WTC11 (cell line): ENCODE results near the gene CASKIN1. TPM values are rescaled to one million over a fixed set of nuclear protein-coding genes. Genes with fewer than 3 reads are reported as not detected.

Experiments
- ATAC-seq: fragments of 200-7000 bp; cut with Tn5 transposase; 2 replicates; pipeline ENCODE4 v1.10.0; 2021; ENCODE audit warnings: mild to moderate bottlenecking, moderate library complexity
- CTCF ChIA-PET: fragments of 300-600 bp; sonication (Branson Sonifier 250); formaldehyde crosslinking; loops from one replicate; lab custom pipeline; 2021; ENCODE audit warnings: antibody characterized with exemption; lab: Charles Lee
- POLR2A ChIA-PET: fragments of 350-600 bp; sonication (Branson Sonifier 250); formaldehyde crosslinking; loops from one replicate; lab custom pipeline; 2021; ENCODE audit warnings: antibody characterized with exemption; lab: Charles Lee
- DNase-seq: peaks from one replicate; pipeline ENCODE4 v3.0.0; 2021; ENCODE audit warnings: low spot score
- H3K27ac Mint-ChIP-seq: 2 replicates; pipeline ENCODE4 v1.8.0; 2021; ENCODE audit warnings: mixed read lengths
- H3K27me3 Mint-ChIP-seq: 2 replicates; pipeline ENCODE4 v1.8.0; 2021; ENCODE audit warnings: low read depth, mild to moderate bottlenecking, moderate library complexity, mixed read lengths
- H3K36me3 Mint-ChIP-seq: 2 replicates; pipeline ENCODE4 v1.8.0; 2021; ENCODE audit warnings: mixed read lengths
- H3K4me1 Mint-ChIP-seq: 2 replicates; pipeline ENCODE4 v1.8.0; 2022; ENCODE audit warnings: mixed read lengths
- H3K4me3 Mint-ChIP-seq: 2 replicates; pipeline ENCODE4 v1.8.0; 2021; ENCODE audit warnings: mild to moderate bottlenecking, moderate library complexity, mixed read lengths
- H3K9me3 Mint-ChIP-seq: 2 replicates; pipeline ENCODE4 v1.8.0; 2021; ENCODE audit warnings: mixed read lengths
- ARID4B ChIP-seq: sonication (generic); formaldehyde crosslinking; IDR thresholded peaks from 2 replicates; pipeline ENCODE4 v1.8.0; 2023; ENCODE audit warnings: missing genetic modification reagents, mild to moderate bottlenecking, borderline replicate concordance
- ATF2 ChIP-seq: sonication (generic); formaldehyde crosslinking; IDR thresholded peaks from 2 replicates; pipeline ENCODE4 v1.8.1; 2022; ENCODE audit warnings: low read depth, missing genetic modification reagents, borderline replicate concordance
- ATF3 ChIP-seq: sonication (generic); formaldehyde crosslinking; conservative IDR thresholded peaks from 2 replicates; pipeline ENCODE4 v1.8.1; 2022; ENCODE audit warnings: mild to moderate bottlenecking, missing genetic modification reagents
- CBFB ChIP-seq: sonication (generic); formaldehyde crosslinking; IDR thresholded peaks from 2 replicates; pipeline ENCODE4 v1.8.1; 2022; ENCODE audit warnings: mild to moderate bottlenecking, low read depth, missing genetic modification reagents
- E2F1 ChIP-seq: sonication (generic); formaldehyde crosslinking; IDR thresholded peaks from 2 replicates; pipeline ENCODE4 v1.8.0; 2022; ENCODE audit warnings: mild to moderate bottlenecking, missing genetic modification reagents
- FOXP1 ChIP-seq: sonication (generic); formaldehyde crosslinking; IDR thresholded peaks from 2 replicates; pipeline ENCODE4 v1.8.0; 2022; ENCODE audit warnings: missing genetic modification reagents, mild to moderate bottlenecking, moderate library complexity, borderline replicate concordance
- FOXP4 ChIP-seq: sonication (generic); formaldehyde crosslinking; IDR thresholded peaks from 2 replicates; pipeline ENCODE4 v1.8.0; 2022; ENCODE audit warnings: mild to moderate bottlenecking, missing genetic modification reagents
- JAZF1 ChIP-seq: fragments of 250-450 bp; sonication (Bioruptor Pico); IDR thresholded peaks from 2 replicates; pipeline ENCODE4 v1.9.0; 2021; ENCODE audit warnings: moderate library complexity, mild to moderate bottlenecking, inconsistent platforms
- KAT7 ChIP-seq: sonication (generic); formaldehyde crosslinking; IDR thresholded peaks from 2 replicates; pipeline ENCODE4 v1.8.1; 2023; ENCODE audit warnings: missing genetic modification reagents, mild to moderate bottlenecking, borderline replicate concordance
- MLX ChIP-seq: sonication (generic); formaldehyde crosslinking; IDR thresholded peaks from 2 replicates; pipeline ENCODE4 v1.8.1; 2023; ENCODE audit warnings: mild to moderate bottlenecking, missing genetic modification reagents, moderate library complexity
- MXD4 ChIP-seq: fragments of 250-450 bp; sonication (Bioruptor Pico); IDR thresholded peaks from 2 replicates; pipeline ENCODE4 v1.8.0; 2021; ENCODE audit warnings: mild to moderate bottlenecking, moderate library complexity, borderline replicate concordance
- SMAD4 ChIP-seq: sonication (generic); formaldehyde crosslinking; IDR thresholded peaks from 2 replicates; pipeline ENCODE4 v1.8.0; 2022; ENCODE audit warnings: mild to moderate bottlenecking, missing genetic modification reagents
- ZNF121 ChIP-seq: sonication (generic); formaldehyde crosslinking; IDR thresholded peaks from 2 replicates; pipeline ENCODE4 v1.8.0; 2023; ENCODE audit warnings: missing genetic modification reagents
- ZNF396 ChIP-seq: fragments of 250-450 bp; sonication (Bioruptor Pico); IDR thresholded peaks from 2 replicates; pipeline ENCODE4 v1.8.0; 2021; ENCODE audit warnings: mild to moderate bottlenecking, moderate library complexity, borderline replicate concordance
- total RNA-seq: library from RNA; stranded (reverse); gene quantifications from 3 replicates; pipeline ENCODE4 v1.2.3, GENCODE V29; 2021
- TF ChIP-seq, protein P1 (sequence below): fragments of 250-450 bp; sonication (Bioruptor Pico); IDR thresholded peaks from 2 replicates; pipeline ENCODE4 v1.9.0; 2021; ENCODE audit warnings: mild to moderate bottlenecking

The CASKIN1 gene
- total RNA-seq, 1 experiment from 2014 or later: 9.4 TPM

DNA sequence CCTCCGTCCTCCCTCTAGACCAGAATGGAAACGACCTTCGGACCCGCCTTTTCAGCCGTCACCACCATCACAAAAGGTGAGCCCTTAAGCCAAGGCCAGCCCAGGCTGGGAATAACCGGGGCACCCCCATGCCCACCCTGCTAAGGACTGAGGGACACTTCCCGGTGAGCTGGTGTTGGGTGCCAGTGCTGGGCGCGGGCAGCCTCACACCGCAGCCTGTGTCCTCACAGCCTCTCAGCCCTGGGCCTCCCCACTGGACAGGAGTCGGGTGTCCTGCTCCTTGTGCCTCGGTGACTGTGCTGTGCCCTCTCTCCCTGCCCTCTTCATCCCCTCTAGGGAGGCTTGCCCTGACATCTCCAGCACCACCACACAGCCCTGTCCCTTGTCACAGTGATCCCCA lies 30.5 kb downstream of the CASKIN1 start:
- Mint-ChIP-seq H3K4me3 (no peak overlapping the region), H3K4me1 (no peaks in the 10 kb centered on the region), H3K27me3 (no peaks in the 10 kb centered on the region), H3K9me3 (no peaks in the 10 kb centered on the region), H3K27ac (no peak overlapping the region), H3K36me3 (peaks cover 18% of the 10 kb centered on the region)
- no peak for ATAC-seq
- TF ChIP-seq FOXP1 (CRISPR knock-in tag) (no peak), ATF2 (no peak), ARID4B (no peak), E2F1 (CRISPR knock-in tag) (no peak), KAT7 (no peak), FOXP4 (CRISPR knock-in tag) (no peak), ZNF121 (CRISPR knock-in tag) (no peak), CBFB (CRISPR knock-in tag) (no peak), SMAD4 (no peak), MLX (no peak), JAZF1 (CRISPR knock-in tag) (no peak), MXD4 (no peak), ATF3 (CRISPR knock-in tag) (no peak), ZNF396 (CRISPR knock-in tag) (no peak)
- TF ChIP-seq, protein P1, sequence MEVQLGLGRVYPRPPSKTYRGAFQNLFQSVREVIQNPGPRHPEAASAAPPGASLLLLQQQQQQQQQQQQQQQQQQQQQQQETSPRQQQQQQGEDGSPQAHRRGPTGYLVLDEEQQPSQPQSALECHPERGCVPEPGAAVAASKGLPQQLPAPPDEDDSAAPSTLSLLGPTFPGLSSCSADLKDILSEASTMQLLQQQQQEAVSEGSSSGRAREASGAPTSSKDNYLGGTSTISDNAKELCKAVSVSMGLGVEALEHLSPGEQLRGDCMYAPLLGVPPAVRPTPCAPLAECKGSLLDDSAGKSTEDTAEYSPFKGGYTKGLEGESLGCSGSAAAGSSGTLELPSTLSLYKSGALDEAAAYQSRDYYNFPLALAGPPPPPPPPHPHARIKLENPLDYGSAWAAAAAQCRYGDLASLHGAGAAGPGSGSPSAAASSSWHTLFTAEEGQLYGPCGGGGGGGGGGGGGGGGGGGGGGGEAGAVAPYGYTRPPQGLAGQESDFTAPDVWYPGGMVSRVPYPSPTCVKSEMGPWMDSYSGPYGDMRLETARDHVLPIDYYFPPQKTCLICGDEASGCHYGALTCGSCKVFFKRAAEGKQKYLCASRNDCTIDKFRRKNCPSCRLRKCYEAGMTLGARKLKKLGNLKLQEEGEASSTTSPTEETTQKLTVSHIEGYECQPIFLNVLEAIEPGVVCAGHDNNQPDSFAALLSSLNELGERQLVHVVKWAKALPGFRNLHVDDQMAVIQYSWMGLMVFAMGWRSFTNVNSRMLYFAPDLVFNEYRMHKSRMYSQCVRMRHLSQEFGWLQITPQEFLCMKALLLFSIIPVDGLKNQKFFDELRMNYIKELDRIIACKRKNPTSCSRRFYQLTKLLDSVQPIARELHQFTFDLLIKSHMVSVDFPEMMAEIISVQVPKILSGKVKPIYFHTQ (CRISPR knock-in tag): no peak
- ChIA-PET CTCF (no interaction called here), POLR2A (no interaction called here)
- DNase-seq: no peak
